Stimulated activated CD4-positive, alpha-beta T cell treated with anti-CD3 and anti-CD28 coated beads, Interleukin-12 subunit alpha, Interleukin-12 subunit beta, amount 100 ng/mL, for 4 hours (primary cell): ENCODE results near the gene AOAH.

Experiments
- DNase-seq: peaks from one replicate; pipeline ENCODE4 v3.0.0-alpha.2; 2020

Gene AOAH

DNA sequence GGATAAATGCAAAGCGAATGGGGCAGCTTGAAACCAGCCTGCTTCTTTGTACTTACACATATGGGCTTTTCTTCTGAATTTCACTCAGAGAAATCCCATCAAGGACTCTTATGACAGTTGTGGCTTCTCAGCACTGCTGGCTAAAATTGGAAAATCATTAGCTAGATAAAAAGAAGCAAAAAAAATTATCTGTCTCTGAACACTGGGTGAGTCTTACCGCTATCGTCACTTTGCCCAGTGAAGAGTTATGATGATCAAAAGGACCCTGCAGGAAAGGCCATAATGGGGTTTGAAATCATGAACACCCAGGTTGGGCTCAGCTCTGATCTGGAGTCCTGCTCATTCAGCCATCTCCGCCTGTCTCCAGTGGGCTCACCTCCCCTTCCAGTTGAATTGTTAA is 34.3 kb downstream of the AOAH start:
- DNase-seq, result no peak

DNA sequence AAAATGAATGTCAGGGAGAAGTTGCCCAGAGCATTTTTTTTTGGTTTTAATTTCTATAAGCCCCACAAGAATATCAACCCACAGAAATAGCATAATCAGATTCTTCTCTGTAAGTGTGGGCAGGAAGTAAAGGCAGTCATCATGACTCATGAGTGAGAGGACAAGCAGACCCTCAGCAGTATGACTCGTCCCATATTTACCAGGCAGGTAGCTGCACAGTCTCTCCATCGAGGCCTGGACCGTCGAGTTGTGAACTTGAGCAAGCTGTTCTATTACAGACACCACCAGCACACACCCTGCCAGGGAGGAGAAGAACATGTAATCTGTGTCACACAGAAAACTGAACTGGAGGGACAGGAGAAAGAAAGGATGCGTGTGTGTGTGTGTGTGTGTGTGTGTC is 37.8 kb downstream of the AOAH start:
- peak; percentile 36 for DNase-seq

DNA sequence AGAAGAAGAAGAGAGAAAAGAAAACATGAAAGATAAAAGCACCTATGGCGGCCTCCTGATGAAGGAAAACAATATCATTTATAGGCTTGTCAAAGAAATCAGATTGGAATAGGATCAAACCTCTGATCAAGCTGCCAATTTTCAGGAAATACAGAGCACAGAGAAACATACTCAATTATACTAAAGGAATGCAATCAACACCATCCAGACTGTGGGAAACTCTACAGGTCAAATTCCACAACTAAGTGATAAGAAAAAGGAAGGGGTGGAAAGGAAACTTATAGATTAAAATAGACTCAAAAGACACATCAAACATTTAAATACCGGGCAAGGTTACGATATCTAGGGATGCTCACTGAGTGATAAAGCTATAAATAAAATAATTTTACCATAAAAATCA is 39.3 kb downstream of the AOAH start:
- DNase-seq, result no peak

DNA sequence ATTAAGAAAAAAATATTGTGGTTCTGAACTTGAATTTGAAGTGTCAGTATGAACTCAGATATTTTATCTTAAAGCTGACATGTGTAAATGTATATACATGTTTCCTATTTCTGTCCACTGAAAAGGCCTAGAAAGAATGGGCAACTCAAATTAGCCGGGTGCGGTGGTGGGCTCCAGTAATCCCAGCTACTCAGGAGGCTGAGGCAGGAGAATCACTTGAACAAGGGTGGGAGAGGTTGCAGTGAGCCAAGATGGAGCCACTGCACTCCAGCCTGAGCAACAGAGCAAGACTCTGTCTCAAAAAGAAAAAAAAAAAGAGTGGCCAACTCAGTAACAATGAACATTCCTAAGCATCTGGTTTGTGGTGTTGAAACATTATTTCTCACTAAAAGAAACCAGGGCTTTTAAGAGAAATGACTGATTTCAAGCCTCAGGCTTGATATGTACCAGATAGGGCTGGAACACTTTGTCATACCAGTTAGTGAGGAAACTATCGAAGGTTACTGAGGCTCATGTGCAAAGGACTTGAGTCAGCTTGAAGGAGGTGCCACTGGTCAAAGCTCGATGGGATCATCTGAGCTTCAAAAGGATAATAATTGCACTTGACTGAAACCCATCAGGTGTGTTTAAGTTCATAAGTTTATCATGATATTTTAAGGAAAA is 40.5 kb downstream of the AOAH start:
- no peak for DNase-seq

DNA sequence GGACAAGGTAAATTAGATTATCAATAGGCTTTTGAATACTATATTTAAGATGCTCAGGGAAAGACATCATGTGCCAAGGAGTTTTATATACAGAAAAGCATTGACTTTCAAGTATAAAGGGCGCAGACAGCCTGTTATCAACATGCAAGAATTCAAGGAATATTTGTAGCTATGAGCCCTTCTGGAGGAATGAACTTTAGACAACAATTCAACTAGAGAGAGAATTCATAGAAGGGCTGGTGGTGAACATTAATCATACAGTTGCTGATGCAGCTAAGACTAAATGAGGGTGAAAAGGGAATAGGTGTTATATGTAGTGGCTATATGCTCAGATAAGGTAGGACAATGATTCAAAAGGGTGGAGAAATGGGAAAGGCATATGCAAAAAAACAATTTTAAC is 41.2 kb downstream of the AOAH start:
- DNase-seq, result no peak

DNA sequence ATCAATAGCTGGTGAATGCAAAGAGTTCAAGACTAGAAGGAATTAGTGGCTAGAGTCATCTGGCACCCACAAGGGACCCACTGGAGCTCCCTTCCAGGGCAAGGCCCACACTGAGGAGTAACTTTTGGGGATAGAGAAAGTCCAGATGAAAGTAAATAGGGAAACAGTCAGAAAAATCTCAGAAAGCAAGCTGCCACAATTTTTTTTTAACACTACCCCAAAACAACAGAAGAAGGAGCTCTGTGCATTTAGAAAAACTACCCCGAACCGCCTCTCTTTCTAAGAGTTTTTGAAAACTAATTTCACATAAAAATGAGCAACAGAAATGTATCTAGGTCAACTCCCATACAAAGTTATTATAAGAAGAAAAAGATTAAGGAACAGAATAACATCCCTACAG is 42.2 kb downstream of the AOAH start:
- no peak for DNase-seq

DNA sequence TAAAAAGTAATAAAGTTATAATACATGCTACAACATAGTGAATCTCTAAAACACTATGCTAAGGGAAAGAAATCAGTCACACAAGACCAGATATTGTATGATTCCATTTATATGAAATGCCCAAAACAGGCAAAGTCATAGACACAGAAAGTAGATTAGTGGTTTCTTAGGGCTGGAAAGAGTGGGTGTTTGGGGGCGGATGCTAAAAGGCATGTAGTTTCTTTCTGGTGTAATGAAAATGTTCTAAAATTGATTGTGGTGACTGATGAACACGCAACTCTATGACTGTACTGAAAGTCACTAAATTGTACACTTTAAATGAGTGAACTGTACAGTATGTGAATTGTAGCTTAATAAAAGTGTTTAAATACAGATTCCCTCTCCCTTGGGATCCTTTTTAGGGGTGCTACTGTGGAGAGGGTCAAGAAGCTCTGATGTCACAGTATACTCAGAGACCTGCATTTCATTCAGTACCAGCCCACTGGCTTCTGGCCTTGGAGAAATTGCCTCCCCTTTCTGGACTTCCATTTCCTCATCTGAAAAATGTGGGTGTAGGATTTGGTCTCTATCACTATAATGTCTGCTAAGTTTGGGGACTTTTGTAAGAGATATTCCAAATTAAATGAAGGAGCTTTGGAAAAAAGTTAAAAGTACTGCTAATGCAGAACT is 46.4 kb downstream of the AOAH start:
- DNase-seq, result peak; percentile 57

DNA sequence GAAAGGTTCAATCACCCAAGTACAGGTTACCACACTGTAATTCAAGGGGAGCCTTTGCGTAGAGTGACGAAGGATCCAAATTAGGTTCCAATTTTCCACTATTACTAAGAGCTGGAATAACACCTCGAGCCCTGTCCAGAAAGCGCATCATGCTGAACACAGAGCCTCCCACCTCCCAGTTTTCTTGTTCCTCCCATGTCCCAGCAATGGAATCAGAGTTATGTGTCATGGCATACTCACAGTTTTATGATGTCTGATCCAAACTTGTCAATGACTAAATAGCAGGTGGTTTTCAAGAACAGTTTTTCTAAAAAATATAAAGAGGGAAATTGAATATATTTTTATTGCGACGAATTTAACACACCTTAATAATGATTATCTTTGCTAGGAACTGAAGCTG is 50.6 kb downstream of the AOAH start:
- DNase-seq, result no peak

DNA sequence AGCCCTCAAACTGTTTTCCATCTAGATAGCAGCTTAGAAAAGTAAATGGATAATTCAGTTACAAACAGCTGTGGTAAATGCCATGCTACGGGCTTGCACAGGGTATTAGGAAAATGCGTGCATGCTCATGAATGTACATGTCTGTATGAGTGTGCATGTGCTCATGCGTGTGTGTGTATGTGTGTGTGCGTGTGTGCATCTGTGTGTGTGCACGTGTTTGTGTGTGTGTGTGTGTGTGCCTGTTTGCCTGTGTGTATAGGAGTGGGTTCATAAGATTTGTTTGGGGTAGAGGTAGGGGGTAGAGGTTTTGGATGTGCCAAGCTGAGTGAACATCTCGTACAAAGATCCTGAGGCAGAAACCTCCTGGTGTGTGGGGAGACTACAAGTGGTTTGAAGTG is 52.9 kb downstream of the AOAH start:
- no peak for DNase-seq

DNA sequence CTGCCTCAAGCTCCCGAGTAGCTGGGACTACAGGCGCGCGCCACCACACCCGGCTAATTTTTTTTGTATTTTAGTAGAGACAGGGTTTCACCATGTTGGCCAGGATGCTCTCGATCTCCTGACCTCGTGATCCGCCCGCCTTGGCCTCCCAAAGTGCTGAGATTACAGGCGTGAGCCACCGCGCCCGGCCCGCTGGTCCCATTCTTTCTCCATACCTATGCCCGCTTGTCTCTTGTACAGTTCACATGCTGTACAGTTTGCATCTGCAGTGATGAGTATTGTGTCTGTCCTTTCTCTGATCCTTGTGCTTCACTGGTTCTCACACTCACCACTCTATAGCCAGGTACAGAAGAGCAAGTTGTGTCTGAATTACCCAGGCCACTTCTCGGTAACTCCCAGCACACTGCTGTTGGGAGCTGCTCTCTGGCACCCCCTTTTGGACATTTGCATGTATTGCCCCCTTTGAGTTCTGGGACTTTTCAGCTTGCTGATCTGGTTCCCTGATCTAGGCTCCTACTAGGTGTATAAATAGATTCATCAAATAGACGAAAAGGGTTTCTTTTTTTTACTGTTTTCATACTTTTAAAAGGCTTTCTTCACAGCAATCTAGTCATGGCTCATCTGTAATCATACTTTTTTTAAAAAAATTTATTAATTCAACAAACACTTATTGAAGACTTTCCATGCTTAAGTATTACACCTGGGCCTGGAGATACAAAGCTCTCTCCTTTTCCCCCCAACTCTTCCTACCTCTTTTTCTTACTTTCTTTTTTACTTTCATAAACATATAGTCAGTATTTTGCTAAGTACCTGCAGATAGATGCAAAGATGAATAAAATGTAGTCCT is 53.5 kb downstream of the AOAH start:
- DNase-seq, result peak; percentile 51

DNA sequence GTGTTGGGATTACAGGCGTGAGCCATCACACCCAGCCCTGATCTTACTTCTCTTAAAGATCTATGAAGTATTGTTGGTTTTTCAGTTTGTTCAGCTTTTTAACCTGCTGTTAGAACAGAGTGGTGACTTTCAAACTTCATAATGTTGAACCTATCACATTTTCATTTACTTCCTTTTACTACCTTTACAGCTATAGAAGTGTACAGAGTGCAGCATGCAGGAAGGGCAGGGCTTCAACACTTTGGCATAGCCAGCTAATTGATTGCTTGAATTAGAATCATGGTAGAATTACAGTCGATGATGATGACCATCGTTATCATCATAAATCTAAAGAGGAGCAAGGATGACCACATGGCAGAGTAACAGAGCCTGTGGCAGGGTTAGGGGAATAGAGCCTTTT is 55.5 kb downstream of the AOAH start:
- no peak for DNase-seq

DNA sequence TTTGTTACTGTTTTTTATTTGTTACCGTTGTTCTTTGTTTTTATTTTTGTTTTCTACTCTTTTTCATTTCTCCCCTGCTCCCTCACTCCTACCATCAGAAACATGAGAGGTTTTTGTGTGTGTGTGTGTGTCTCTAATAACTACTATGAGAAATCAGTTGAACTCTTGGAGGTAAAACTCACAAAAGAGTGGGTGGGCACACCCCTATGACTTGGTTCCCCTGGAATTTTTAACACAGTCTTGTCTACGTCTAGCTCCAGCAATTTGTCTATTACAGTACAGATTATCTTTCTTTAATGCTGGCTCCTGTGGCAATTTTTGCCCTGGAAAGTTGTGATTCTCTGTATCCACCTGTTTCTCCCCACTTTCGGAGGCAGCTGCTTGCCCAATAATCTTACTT is 56.2 kb downstream of the AOAH start:
- no peak for DNase-seq

DNA sequence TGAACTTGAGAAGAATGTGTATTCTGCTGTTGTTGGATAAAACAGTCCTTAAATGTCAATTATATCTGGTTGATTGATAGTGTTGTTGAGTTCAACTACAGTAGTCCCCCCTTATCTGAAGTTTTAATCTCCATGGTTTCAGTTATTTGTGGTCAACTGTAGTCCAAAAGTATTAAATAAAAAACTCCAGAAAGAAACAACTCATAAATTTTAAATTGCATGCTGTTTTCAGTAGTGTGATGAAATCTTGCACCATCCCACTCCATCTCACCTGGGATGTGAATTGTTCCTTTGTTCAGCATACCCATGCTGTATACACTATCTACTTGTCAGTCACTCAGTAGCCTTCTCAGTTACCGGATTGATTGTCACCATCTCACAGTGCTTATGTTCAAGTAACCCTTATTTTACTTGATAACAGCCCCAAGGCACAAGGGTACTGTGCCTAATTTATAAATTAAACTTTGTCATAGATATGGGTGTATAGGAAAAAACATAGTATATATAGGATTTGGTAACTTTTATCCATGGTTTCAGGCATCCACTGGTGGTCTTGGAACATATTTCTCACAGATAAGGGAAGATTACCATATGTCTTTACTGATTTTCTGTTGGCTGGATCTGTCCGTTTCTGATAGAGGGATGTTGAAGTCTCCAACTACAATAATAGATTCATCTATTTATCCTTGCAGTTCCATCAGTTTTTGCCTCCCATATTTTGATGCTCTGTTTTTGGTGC is 57.1 kb downstream of the AOAH start:
- DNase-seq, result no peak

DNA sequence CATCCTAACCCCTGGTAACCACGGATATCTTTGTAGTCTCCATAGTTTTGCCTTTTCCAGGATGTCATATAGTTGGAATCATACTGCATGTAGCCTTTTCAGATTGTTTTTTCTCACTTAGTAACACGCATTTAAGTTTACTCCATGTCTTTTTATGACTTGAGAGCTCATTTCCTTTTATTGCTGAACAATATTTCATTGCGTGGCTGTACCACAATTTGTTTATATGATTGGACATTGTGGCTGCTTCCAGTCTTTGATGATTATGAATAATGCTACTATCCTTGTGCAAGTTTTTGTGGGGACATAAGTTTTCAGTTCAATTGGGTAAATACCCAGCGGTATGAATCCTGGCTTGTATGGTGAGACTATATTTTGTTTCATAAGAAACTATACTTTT is 60.8 kb downstream of the AOAH start:
- DNase-seq, result no peak

DNA sequence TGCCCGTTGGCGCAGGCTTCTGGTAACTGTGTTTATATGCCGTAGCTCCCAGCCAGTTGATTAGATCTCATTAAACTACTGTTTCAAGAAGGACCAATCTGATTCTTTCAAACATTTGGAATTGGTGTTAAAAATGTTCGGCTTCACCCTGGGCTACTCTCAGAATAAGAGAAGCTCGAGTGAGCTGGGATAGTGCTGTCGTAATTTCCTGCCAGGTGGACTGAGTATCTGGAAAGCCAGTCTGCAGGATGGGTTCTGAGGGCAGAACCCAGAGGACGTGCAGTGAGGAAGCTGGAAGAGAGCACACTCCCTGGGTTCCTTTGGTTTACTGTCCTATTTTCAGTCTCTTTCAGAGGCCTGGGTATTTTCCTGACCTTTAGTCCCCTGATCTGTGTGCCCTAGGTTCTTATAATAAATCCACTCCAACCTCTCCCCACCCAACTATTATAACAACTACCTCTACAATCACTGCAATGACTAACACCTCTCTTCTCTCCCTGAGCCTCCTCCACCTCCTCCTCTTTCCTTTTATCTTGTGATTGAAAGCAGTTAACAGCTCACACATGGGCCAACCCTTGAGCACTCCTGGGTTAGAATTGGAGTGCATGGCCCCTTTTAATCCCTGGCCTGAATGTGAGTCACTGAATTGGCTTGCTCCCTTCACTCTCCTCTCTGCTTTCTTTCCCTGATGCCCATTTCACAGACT is 63.0 kb downstream of the AOAH start:
- no peak for DNase-seq

DNA sequence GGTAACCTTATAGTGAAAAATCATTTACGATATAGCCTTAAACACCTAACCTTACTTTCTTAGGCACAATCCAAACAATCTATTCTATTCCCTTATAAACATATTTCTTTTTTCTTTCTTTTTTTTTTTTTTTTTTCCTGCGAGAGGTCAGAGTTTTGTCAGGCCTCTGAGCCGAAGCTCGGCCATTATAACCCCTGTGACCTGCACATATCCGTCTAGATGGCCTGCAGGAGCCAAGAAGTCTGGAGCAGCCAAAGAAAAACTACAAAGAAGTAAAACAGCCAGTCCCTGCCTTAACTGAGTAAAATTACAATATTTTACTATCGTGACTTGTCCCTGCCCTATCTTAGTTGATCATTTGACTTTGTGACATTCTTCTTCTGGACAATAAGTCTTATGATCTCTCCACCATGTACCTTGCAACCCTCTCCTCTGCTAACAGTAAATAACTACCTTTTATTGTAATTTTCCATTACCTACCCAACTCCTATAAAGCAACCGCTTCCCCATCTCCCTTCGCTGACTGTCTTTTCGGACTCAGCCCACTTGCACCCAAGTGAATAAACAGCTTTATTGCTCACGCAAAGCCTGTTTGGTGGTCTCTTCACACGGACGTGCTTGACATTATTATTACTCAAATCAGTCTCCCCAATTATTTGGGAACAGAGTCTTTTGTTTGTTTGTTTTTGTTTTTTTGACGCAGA is 64.5 kb downstream of the AOAH start:
- DNase-seq, result no peak

DNA sequence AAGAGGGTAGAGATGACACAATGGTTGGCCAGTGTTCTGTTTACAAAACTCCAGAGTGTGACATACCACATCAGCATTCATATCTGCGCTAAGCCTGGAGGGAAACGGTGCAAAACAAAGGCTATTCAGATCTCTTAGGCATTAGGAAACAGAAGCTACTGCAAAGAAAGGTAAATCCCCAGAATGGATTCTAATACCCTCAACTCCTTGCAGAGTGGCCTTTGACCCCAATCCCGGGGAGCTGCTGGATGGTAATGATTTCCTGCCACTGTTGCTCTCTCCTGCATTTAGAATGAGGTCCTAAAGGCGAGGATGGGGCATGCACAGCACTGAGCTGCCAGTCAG is 65.2 kb downstream of the AOAH start:
- DNase-seq, result no peak

DNA sequence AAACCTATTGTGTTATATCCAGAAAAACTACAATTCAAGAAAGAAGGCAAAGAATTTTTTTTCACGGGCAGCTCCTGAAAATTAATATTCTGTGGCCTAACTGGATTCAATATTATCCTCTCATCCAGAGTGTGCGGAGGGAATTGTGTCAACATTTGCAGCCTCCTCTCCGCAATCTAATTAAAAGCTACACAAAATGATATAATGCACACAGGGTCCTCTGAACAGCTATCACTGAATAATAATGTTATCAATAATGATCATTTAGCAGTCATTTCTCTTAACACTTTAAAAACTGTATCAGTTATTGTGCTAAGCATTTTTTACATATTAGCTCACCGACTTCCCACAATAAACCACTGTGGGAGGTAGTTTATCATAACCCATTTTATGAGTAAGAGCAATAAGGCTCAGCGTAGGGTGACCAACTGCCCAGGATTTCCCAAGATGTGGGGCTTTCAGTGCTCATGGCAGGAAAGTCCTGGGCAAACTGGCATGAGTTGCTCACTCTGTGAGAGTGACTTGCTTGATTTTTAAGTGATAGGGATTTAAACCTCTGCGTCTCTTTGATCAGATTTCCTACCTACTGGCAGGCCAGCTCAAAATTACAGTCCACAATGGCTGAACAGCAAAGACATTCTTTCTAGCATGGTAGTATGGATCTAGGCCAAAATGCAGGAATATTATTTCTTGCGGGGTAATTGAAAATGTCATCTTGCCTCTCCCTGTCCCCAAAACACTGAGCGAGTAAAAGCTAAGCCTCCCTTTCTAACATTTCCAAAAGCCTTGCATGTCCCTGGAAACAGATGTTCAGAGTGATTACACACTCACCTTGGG is 65.7 kb downstream of the AOAH start:
- DNase-seq, result no peak

DNA sequence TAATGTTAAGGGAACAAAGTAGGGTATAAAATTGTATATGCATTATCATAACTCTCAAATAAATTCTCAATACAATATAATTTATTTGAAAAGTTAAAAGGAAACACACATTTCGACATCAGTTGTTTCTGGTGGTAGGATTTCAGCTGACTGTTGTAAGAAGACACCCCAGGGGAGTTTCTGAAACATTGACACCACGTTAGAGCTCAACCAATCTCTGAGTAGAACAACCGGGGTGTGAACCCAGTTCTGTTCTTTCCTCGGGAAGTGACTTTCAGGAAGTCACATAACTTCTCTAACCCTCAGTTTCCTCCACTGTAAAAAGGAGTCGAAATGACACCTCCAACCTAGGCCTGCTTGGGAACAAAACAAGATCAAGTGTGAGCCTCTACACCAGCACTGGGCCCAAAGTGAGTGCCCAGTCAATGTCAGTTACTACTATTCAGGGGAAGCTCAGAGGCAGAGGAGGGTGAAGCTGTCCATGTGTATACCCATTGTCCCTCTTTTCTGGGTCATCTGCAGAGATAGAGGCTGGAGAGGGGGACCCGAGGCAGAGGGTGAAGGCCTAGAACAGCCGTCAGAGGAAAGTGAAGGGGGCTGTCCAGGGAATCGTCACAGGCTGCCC is 67.1 kb downstream of the AOAH start:
- no peak for DNase-seq

DNA sequence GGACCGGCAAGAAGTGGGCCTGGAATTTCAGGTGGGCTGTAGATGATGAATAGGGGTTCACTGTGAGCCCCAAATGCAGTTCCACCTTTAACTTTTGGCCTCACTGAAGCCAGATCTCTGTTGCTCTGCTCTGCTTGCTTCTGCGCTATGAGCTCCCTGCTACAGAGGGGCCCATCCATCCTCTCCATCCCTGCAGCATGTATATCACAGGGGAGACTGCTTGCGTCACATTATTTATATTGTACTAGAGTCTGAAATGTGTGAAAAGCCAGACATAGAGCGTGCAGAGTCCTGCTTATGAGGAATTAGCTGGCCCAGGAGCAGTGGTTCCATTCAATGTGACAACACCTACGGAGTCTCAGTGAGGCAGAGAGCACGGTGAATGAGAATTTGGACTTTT is 69.9 kb downstream of the AOAH start:
- DNase-seq, result no peak
